Nephron progenitor cell (in vitro differentiated cells): ENCODE results near the gene TRIO.
A peak's percentile ranks its signal among the peaks of the same experiment; 100 is the strongest.
"Not testable (repeated sequence)": the region's sequence is repeated elsewhere in the genome, so short reads cannot be mapped to it uniquely, and the experiment has no call there.

Experiments
- DNase-seq: peaks from one replicate; pipeline ENCODE4 v3.0.0; 2021
- H3K27ac Mint-ChIP-seq: 2 replicates; pipeline ENCODE4 v1.8.0; 2021; ENCODE audit warnings: mild to moderate bottlenecking, moderate library complexity, mixed read lengths
- H3K27me3 Mint-ChIP-seq: 2 replicates; pipeline ENCODE4 v1.8.0; 2021; ENCODE audit warnings: mild to moderate bottlenecking, low read depth, mixed read lengths; ENCODE audit not compliant: poor library complexity
- H3K36me3 Mint-ChIP-seq: 2 replicates; pipeline ENCODE4 v1.8.0; 2021; ENCODE audit warnings: low read depth, mixed read lengths
- H3K4me1 Mint-ChIP-seq: 2 replicates; pipeline ENCODE4 v1.8.0; 2021; ENCODE audit warnings: mixed read lengths
- H3K4me3 Mint-ChIP-seq: 2 replicates; pipeline ENCODE4 v1.8.0; 2021; ENCODE audit warnings: mild to moderate bottlenecking, moderate library complexity, mixed read lengths
- H3K9me3 Mint-ChIP-seq: 2 replicates; pipeline ENCODE4 v1.8.0; 2021; ENCODE audit warnings: mild to moderate bottlenecking, moderate library complexity, mixed read lengths
- TF ChIP-seq, protein P1 (sequence below): fragments of 200-600 bp; sonication (generic); IDR thresholded peaks from 2 replicates; pipeline ENCODE4 v1.5.0; 2021; ENCODE audit warnings: antibody characterized with exemption

The TRIO gene

DNA sequence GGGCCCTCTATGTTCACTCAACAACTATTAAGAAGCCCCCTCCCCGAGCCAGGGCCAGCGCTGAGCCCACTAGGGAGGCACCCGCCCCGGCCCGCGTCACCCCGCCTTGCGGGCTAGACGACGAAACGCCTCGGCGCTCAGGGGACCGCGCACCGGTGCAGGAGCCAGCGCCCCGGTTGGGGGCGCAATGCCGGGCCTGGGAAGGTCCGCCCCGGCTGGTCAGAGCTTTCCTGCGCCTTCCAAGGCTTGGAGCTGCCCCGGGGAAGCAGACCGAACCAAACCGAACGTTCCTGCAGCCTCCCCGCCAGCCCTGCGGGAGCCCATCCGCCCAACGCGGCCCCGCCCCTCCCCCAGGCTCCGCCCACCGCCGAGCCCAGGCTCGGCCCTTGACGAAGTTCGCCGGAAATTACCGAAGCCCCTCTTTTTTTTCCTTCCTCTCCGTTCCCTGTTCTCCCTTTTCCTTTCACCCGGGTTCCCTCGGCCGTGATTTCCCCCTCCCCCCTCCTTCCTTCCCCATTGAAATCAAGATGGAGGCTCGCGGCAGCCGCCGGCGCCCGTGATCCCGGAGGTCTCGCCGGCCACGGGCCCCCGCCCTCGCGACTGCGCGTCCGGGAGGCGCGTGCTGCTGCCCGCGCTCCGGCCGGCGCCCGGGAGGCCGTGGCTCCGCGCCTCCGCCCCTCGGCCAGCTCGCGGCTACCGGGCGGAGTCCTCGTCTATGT lies at the start of gene TRIO:
Gene TRIO (plus strand): TSS at position 516 of the 719 bp plus-strand sequence. CDS start 384 bp downstream, outside the sequence.
- Mint-ChIP-seq H3K27me3 (peaks cover 8% of the 10 kb centered on the region), H3K4me3 (peak within 1 kb of the TSS; percentile 94), H3K4me1 (peaks cover 28% of the 10 kb centered on the region), H3K36me3 (no peaks in the 10 kb centered on the region), H3K27ac (peak within 1 kb of the TSS; percentile 97), H3K9me3 (no peaks in the 10 kb centered on the region)
- TF ChIP-seq, protein P1, sequence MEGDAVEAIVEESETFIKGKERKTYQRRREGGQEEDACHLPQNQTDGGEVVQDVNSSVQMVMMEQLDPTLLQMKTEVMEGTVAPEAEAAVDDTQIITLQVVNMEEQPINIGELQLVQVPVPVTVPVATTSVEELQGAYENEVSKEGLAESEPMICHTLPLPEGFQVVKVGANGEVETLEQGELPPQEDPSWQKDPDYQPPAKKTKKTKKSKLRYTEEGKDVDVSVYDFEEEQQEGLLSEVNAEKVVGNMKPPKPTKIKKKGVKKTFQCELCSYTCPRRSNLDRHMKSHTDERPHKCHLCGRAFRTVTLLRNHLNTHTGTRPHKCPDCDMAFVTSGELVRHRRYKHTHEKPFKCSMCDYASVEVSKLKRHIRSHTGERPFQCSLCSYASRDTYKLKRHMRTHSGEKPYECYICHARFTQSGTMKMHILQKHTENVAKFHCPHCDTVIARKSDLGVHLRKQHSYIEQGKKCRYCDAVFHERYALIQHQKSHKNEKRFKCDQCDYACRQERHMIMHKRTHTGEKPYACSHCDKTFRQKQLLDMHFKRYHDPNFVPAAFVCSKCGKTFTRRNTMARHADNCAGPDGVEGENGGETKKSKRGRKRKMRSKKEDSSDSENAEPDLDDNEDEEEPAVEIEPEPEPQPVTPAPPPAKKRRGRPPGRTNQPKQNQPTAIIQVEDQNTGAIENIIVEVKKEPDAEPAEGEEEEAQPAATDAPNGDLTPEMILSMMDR = peak; percentile 33
- peak; percentile 97 for DNase-seq

GRCh38 chr5:14097380-14097779 lies 45.8 kb upstream of the TRIO start:
- H3K27me3 Mint-ChIP-seq, H3K4me1 Mint-ChIP-seq, H3K27ac Mint-ChIP-seq, H3K4me3 Mint-ChIP-seq, DNase-seq, H3K36me3 Mint-ChIP-seq: not testable (repeated sequence)
- H3K9me3 Mint-ChIP-seq = peaks cover 15% of the 10 kb centered on the region

- no peak for DNase-seq
- Mint-ChIP-seq H3K27ac (no peak overlapping the region), H3K9me3 (peaks cover 17% of the 10 kb centered on the region), H3K27me3 (peaks cover 9% of the 10 kb centered on the region), H3K4me1 (peaks cover 4% of the 10 kb centered on the region), H3K4me3 (no peak overlapping the region), H3K36me3 (no peaks in the 10 kb centered on the region)
- TF ChIP-seq, protein P1 = no peak
Measured at GRCh38 chr5:14097998-14098471, 45.1 kb upstream of the TRIO start.

DNA sequence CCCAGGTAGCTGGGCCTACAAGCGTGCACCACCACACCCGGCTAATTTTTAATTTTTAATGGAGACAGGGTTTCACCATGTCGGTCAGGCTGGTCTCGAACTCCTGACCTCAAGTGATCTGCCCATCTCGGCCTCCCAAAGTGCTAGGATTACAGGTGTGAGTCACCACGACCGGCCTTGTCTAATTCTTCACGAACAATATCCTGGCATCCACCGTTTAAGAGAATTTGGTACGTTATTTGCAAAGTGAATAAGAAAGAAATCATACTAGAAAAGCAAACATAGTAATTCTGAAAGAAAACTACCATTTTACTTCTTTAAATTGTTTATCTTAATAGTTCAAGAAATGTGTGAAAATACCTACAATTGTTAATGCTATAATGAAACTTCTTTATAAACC lies 42.9 kb upstream of the TRIO start:
- TF ChIP-seq, protein P1 = no peak
- Mint-ChIP-seq H3K27ac (no peak overlapping the region), H3K36me3 (no peaks in the 10 kb centered on the region), H3K4me3 (no peak overlapping the region), H3K27me3 (peaks cover 4% of the 10 kb centered on the region), H3K4me1 (peaks cover 4% of the 10 kb centered on the region), H3K9me3 (peaks cover 24% of the 10 kb centered on the region)
- no peak for DNase-seq

DNA sequence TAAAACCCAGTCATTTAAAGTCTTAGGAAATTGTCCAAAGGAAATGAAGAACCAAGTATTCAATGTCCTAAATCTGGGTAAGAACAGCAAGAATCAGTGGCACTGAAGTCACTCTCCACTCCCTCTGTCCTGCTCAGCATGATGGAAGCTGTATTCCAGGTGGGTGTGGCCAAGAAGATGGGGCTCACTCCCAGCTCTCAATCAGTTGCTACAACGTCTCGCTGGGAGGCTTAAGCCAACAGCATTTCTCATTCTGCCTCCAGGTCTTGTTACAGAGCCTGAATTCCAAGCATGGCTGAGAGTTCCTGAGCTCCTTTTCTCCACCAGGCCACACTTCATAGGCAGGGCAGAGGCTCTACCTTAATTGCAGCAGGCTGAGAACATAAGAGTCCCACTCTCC lies 41.2 kb upstream of the TRIO start:
- peaks cover 14% of the 10 kb centered on the region for H3K9me3 Mint-ChIP-seq
- peaks cover 6% of the 10 kb centered on the region for H3K27me3 Mint-ChIP-seq
- H3K4me1 Mint-ChIP-seq = peaks cover 4% of the 10 kb centered on the region
- H3K4me3 Mint-ChIP-seq = no peak overlapping the region
- no peak overlapping the region for H3K27ac Mint-ChIP-seq
- TF ChIP-seq, protein P1 = no peak
- H3K36me3 Mint-ChIP-seq = no peaks in the 10 kb centered on the region
- no peak for DNase-seq

GRCh38 chr5:14102666-14103065 lies 40.5 kb upstream of the TRIO start:
- DNase-seq = no peak
- H3K36me3 Mint-ChIP-seq = no peaks in the 10 kb centered on the region
- TF ChIP-seq, protein P1 = no peak
- no peak overlapping the region for H3K4me3 Mint-ChIP-seq
- H3K27ac Mint-ChIP-seq = no peak overlapping the region
- H3K4me1 Mint-ChIP-seq = peaks cover 4% of the 10 kb centered on the region
- H3K9me3 Mint-ChIP-seq = peaks cover 9% of the 10 kb centered on the region
- H3K27me3 Mint-ChIP-seq = peaks cover 13% of the 10 kb centered on the region
